Suprapubic skin (tissue), 4 donors: ENCODE measurements around the gene PTGER1. TPM values are rescaled to one million over a fixed set of nuclear protein-coding genes. Genes with fewer than 3 reads are reported as not detected.

Experiments used
- DNase-seq, 2 donors: peaks; one replicate each; pipeline ENCODE4 v3.0.0-alpha.2; 2019; ENCODE audit warnings: low spot score in 2 of 2
- H3K27ac ChIP-seq: fragments of 200-600 bp; sonication (generic); one replicate; pipeline ENCODE4 v1.5.1; 2019
- H3K27me3 ChIP-seq: fragments of 200-600 bp; sonication (generic); one replicate; pipeline ENCODE4 v1.5.1; 2019
- H3K36me3 ChIP-seq: fragments of 200-600 bp; sonication (generic); one replicate; pipeline ENCODE4 v1.5.1; 2019
- H3K4me1 ChIP-seq: fragments of 200-600 bp; sonication (generic); one replicate; pipeline ENCODE4 v1.5.1; 2019
- H3K4me3 ChIP-seq: fragments of 200-600 bp; sonication (generic); one replicate; pipeline ENCODE4 v1.5.1; 2019; ENCODE audit warnings: mild to moderate bottlenecking
- H3K9me3 ChIP-seq: fragments of 200-600 bp; sonication (generic); one replicate; pipeline ENCODE4 v1.5.1; 2019
- EP300 ChIP-seq: sonication (generic); formaldehyde crosslinking; IDR thresholded peaks from one replicate; pipeline ENCODE4 v1.6.1; 2017; ENCODE audit warnings: antibody characterized with exemption
- POLR2A ChIP-seq, 2 donors: fragments of 450-650 bp; IDR thresholded peaks; one replicate each; pipeline ENCODE4 v1.6.1; 2017; ENCODE audit warnings: antibody characterized with exemption in 2 of 2, mild to moderate bottlenecking in 2 of 2, moderate library complexity in 2 of 2
- POLR2AphosphoS5 ChIP-seq, 3 donors: sonication (generic); formaldehyde crosslinking; IDR thresholded peaks; one replicate each; pipeline ENCODE4 v1.6.1; 2017; ENCODE audit warnings: antibody characterized with exemption in 3 of 3
- WGBS: methylation state at CpG from one replicate; pipeline ENCODE4 v1.1.5; 2018; 5-methylcytosine and 5-hydroxymethylcytosine counted together
- total RNA-seq, 4 donors: library from RNA; depleted of rRNA; stranded (reverse); fragments of >200 nt; gene quantifications; one replicate each; pipeline ENCODE4 v1.1.0, GENCODE V29; 2016
- TF ChIP-seq, protein P1 (sequence below), 2 donors: fragments of 200-600 bp in 1 of 2; fragments of 450-650 bp in 1 of 2; sonication (generic) in 1 of 2; IDR thresholded peaks; one replicate each; pipeline ENCODE4 v1.5.1; 2016 to 2019; ENCODE audit warnings: antibody characterized with exemption in 2 of 2, mild to moderate bottlenecking in 1 of 2, moderate library complexity in 1 of 2

PTGER1 gene
- total RNA-seq, 4 donors from 2014 or later = 0.47 TPM; not detected in 3

GRCh38 chr19:14428882-14429416, 46.2 kb downstream of the PTGER1 start:
- Histone ChIP-seq H3K9me3 (no peaks in the 10 kb centered on the region), H3K4me3 (no peak overlapping the region), H3K27me3 (peaks cover 17% of the 10 kb centered on the region), H3K4me1 (peaks cover 20% of the 10 kb centered on the region), H3K27ac (no peak overlapping the region), H3K36me3 (no peaks in the 10 kb centered on the region)
- TF ChIP-seq EP300 (no peak), POLR2A (IDR thresholded peaks at IDR 0.05) (no peak), POLR2AphosphoS5 (IDR thresholded peaks at IDR 0.05) (no peak)
- TF ChIP-seq, protein P1, sequence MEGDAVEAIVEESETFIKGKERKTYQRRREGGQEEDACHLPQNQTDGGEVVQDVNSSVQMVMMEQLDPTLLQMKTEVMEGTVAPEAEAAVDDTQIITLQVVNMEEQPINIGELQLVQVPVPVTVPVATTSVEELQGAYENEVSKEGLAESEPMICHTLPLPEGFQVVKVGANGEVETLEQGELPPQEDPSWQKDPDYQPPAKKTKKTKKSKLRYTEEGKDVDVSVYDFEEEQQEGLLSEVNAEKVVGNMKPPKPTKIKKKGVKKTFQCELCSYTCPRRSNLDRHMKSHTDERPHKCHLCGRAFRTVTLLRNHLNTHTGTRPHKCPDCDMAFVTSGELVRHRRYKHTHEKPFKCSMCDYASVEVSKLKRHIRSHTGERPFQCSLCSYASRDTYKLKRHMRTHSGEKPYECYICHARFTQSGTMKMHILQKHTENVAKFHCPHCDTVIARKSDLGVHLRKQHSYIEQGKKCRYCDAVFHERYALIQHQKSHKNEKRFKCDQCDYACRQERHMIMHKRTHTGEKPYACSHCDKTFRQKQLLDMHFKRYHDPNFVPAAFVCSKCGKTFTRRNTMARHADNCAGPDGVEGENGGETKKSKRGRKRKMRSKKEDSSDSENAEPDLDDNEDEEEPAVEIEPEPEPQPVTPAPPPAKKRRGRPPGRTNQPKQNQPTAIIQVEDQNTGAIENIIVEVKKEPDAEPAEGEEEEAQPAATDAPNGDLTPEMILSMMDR (IDR thresholded peaks at IDR 0.05) = no peak
- no peak for DNase-seq
- WGBS = 83% methylated on average over 4 of the region's 4 CpGs

- Histone ChIP-seq H3K27ac (no peak overlapping the region), H3K36me3 (no peaks in the 10 kb centered on the region), H3K4me1 (peaks cover 7% of the 10 kb centered on the region), H3K27me3 (peaks cover 12% of the 10 kb centered on the region), H3K9me3 (no peaks in the 10 kb centered on the region), H3K4me3 (no peak overlapping the region)
- 71% methylated on average over 2 of the region's 2 CpGs for WGBS
- TF ChIP-seq EP300 (no peak), POLR2A (IDR thresholded peaks at IDR 0.05) (no peak), POLR2AphosphoS5 (IDR thresholded peaks at IDR 0.05) (no peak)
- TF ChIP-seq, protein P1 (IDR thresholded peaks at IDR 0.05) = no peak
- no peak for DNase-seq
Observed at GRCh38 chr19:14427461-14427860, 47.7 kb downstream of the PTGER1 start.

DNA sequence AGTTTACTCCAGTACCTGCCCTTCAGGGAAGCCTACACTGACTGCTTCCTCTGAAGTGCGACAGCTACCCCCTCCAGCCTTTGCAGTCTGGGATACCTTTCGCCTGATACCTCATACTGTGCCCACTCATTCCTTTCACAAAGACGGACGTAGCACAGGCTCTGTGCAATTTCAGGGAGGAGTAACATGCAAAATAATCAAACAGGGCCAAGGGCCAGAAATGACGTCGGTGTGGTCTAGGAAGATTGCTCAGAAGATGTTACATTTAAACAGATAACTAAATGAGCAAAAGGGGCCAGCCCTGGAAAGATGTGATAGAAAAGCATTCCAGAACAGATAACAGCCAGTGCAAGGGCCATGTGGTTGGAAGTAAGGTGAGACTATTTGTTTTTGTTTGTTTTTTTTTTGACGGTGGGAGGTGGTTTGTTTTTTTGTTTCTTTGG, 49.4 kb downstream of the PTGER1 start:
- 66% methylated on average over 7 of the region's 7 CpGs for WGBS
- TF ChIP-seq EP300 = no peak
- no peak for TF ChIP-seq POLR2A (IDR thresholded peaks at IDR 0.05)
- TF ChIP-seq, protein P1 (IDR thresholded peaks at IDR 0.05) = no peak
- TF ChIP-seq POLR2AphosphoS5 (IDR thresholded peaks at IDR 0.05) = no peak
- no peak overlapping the region for H3K4me3 ChIP-seq

More for the DNA sequence above, 49.4 kb downstream of the PTGER1 start:
- no peak overlapping the region for H3K27ac ChIP-seq
- no peaks in the 10 kb centered on the region for H3K4me1 ChIP-seq
- no peak for DNase-seq
- no peaks in the 10 kb centered on the region for H3K27me3 ChIP-seq
- H3K36me3 ChIP-seq = no peaks in the 10 kb centered on the region
- H3K9me3 ChIP-seq = no peaks in the 10 kb centered on the region

Other genes starting within 250 kb of the PTGER1 start
- 10 to 100 TPM in 3 of 4 donors, 1 to 10 TPM in 1; 5.1 to 24.2 (median 11.5) TPM for gene ADGRE5, start 93.9 kb downstream of the PTGER1 start, total RNA-seq
- 100 to 1,000 TPM in 3 of 4 donors, 10 to 100 TPM in 1; 80.9 to 149 (median 111) TPM for gene DDX39A, start 56.0 kb downstream of the PTGER1 start, total RNA-seq
- 10 to 100 TPM in 3 of 4 donors, 1 to 10 TPM in 1; 8.6 to 21.2 (median 14.9) TPM for gene PKN1, start 42.0 kb downstream of the PTGER1 start, total RNA-seq
- 100 to 1,000 TPM in 3 of 4 donors, 10 to 100 TPM in 1; 85.8 to 111 (median 105) TPM for gene GIPC1, start 20.8 kb upstream of the PTGER1 start, total RNA-seq
- 100 to 1,000 TPM in 3 of 4 donors, 10 to 100 TPM in 1; 54.5 to 197 (median 145) TPM for gene DNAJB1, start 43.0 kb upstream of the PTGER1 start, total RNA-seq
- 100 to 1,000 TPM; 111 to 176 (median 150) TPM for gene TECR, start 54.2 kb upstream of the PTGER1 start, total RNA-seq
- 100 to 1,000 TPM; 196 to 394 (median 340) TPM for gene NDUFB7, start 96.7 kb upstream of the PTGER1 start, total RNA-seq
- gene CLEC17A, start 107.7 kb upstream of the PTGER1 start, total RNA-seq = not detected
- not detected for gene ADGRE3, start 199.5 kb upstream of the PTGER1 start, total RNA-seq
- gene ZNF333, start 214.7 kb upstream of the PTGER1 start, total RNA-seq = 10 to 100 TPM in 3 of 4 donors, 1 to 10 TPM in 1; 8.7 to 43.1 (median 16.8) TPM